ENCODE measurements around the gene GPR161. TPM values are rescaled to one million over a fixed set of nuclear protein-coding genes. Genes with fewer than 3 reads are reported as not detected.

Gene GPR161
- total and polyA plus RNA-seq, 12 donors = 0.93 to 3.3 (median 2.3) TPM

DNA sequence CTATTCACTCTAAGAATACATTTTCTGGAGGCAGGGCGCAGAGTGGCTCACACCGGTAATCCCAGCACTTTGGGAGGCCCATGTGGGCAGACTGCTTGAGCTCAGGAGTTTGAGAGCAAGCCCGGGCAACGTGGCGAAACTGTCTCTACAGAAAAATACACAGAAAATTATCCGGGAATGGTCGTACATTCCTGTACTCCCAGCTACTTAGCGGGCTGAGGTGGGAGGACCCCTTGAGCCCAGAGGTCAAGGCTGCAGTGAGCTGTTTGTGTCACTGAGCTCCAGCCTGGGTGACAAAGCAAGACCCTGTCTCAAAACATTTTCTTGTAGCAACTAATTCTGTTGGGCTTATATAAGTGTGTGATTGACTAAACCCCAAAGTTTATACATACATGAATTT lies 30.5 kb downstream of the GPR161 start:
- H3K27ac ChIP-seq = no peak overlapping the region
- intact Hi-C loops (cut with DNase I) = no loop called here
- H3K36me3 ChIP-seq = peaks cover 0 to 35% (median 0%) of the 10 kb centered on the region in 9 donors
- ATAC-seq (no peak), DNase-seq (no peak)
- no peaks in the 10 kb centered on the region for H3K27me3 ChIP-seq
- no peak overlapping the region for H3K4me3 ChIP-seq
- 89% methylated on average over 8 of the region's 8 CpGs for WGBS, 2 donors
- H3K4me1 ChIP-seq = no peaks in the 10 kb centered on the region
- TF ChIP-seq, protein P1, sequence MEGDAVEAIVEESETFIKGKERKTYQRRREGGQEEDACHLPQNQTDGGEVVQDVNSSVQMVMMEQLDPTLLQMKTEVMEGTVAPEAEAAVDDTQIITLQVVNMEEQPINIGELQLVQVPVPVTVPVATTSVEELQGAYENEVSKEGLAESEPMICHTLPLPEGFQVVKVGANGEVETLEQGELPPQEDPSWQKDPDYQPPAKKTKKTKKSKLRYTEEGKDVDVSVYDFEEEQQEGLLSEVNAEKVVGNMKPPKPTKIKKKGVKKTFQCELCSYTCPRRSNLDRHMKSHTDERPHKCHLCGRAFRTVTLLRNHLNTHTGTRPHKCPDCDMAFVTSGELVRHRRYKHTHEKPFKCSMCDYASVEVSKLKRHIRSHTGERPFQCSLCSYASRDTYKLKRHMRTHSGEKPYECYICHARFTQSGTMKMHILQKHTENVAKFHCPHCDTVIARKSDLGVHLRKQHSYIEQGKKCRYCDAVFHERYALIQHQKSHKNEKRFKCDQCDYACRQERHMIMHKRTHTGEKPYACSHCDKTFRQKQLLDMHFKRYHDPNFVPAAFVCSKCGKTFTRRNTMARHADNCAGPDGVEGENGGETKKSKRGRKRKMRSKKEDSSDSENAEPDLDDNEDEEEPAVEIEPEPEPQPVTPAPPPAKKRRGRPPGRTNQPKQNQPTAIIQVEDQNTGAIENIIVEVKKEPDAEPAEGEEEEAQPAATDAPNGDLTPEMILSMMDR (IDR thresholded peaks at IDR 0.05) = no peak
- H3K9me3 ChIP-seq = no peaks in the 10 kb centered on the region

DNA sequence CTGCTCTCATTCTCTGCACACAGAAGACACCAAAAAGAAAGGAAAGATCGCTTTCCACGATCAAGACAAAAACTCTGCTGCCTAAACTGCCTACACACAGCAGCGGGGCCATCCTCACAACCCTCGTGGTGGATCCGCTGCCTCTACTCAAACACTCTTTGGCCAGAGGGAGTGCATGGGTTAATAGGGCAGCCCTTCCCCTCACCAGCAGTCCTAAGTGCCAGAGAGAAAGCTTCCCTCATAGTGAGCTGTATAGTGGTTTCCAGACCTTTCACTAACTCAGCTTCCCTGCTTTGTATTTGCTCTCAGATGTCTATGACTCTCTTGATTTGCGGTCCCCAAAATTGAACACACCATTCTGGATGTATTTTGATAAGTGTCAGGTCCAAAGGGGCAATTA lies 30.9 kb downstream of the GPR161 start:
- Histone ChIP-seq H3K36me3 (peaks cover 0 to 35% (median 0%) of the 10 kb centered on the region in 9 donors), H3K4me1 (no peaks in the 10 kb centered on the region), H3K27ac (no peak overlapping the region), H3K9me3 (no peaks in the 10 kb centered on the region), H3K27me3 (no peaks in the 10 kb centered on the region), H3K4me3 (no peak overlapping the region)
- TF ChIP-seq, protein P1 (IDR thresholded peaks at IDR 0.05) = no peak
- intact Hi-C loops (cut with DNase I) = no loop called here
- ATAC-seq (no peak), DNase-seq (no peak)
- 94 to 95% methylated on average over 6 of the region's 6 CpGs for WGBS, 2 donors

DNA sequence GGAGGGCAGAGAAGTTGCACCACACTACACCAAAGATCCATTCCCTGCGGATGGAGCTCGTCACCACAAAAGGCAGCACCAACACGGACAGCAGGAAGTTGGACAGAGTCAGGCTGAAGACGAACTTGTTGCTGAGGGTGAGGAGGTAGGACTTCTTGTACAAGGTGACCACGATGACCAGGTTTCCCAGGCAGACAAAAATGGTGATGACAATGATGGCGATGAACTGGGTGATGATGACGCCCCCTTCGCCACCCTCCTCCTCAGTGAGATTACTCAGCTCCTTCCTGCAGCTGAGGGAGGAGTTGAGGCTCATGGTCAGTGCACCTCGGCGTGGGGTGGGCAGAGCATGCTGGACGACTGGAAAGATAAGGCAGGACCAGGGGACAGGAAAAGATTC lies 32.2 kb downstream of the GPR161 start:
- no peak for ATAC-seq
- TF ChIP-seq, protein P1 (IDR thresholded peaks at IDR 0.05) = no peak
- no peaks in the 10 kb centered on the region for H3K27me3 ChIP-seq
- intact Hi-C loops (cut with DNase I) = no loop called here
- peaks cover 0 to 35% (median 0%) of the 10 kb centered on the region in 9 donors for H3K36me3 ChIP-seq
- H3K9me3 ChIP-seq = no peaks in the 10 kb centered on the region
- no peaks in the 10 kb centered on the region for H3K4me1 ChIP-seq
- 84 to 85% methylated on average over 11 of the region's 11 CpGs for WGBS, 2 donors
- DNase-seq = no peak
- no peak overlapping the region for H3K4me3 ChIP-seq
- H3K27ac ChIP-seq = no peak overlapping the region

DNA sequence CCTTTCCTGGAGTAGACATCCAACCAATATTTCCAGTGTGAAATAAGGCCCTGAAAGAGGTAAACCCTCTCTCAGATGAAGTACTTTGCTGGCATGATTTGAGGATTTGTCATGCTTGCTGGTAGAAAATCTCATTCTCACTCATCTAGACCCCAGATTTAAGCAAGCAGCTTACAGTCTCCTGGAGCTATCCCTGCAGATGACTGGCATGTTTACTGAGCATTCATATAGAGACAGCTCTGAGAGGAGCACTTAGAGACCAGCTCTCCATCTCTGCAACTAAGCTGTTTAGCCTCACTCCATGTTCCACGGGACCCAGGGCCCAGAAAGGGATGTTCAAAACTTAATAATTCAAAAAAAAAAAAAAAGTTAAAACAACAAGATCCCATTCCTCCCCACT lies 34.2 kb downstream of the GPR161 start:
- no peak for ATAC-seq
- intact Hi-C loops (cut with DNase I) = no loop called here
- H3K36me3 ChIP-seq = peaks cover 0 to 32% (median 0%) of the 10 kb centered on the region in 9 donors

More for the DNA sequence above, 34.2 kb downstream of the GPR161 start:
- H3K4me3 ChIP-seq = no peak overlapping the region
- no peak for DNase-seq
- H3K9me3 ChIP-seq = no peaks in the 10 kb centered on the region
- H3K27me3 ChIP-seq = no peaks in the 10 kb centered on the region
- no peak overlapping the region for H3K27ac ChIP-seq
- H3K4me1 ChIP-seq = no peaks in the 10 kb centered on the region
- WGBS, 2 donors = 74 to 87% methylated on average over 1 of the region's 1 CpG
- TF ChIP-seq, protein P1 (IDR thresholded peaks at IDR 0.05) = no peak

All from heart right ventricle (tissue), 16 donors.